Mesenchymal stem cell (in vitro differentiated cells and primary cell): Measurements from ENCODE around the gene ATP8B3.
A peak's percentile ranks its signal among the peaks of the same experiment; 100 is the strongest.

Experiments
- DNase-seq: peaks from one replicate; pipeline ENCODE4 v3.0.0-alpha.2; 2013
- H2AFZ ChIP-seq: one replicate; pipeline ENCODE4 v1.6.1; 2013; ENCODE audit warnings: low read depth, mild to moderate bottlenecking, control low read depth, inconsistent platforms, low read length, moderate library complexity
- H2AK5ac ChIP-seq: 2 replicates; pipeline ENCODE4 v1.6.1; 2013; ENCODE audit warnings: low read length, moderate library complexity, mild to moderate bottlenecking, inconsistent platforms; ENCODE audit not compliant: severe bottlenecking
- H2BK120ac ChIP-seq: one replicate; pipeline ENCODE4 v1.6.1; 2013; ENCODE audit warnings: low read depth, mild to moderate bottlenecking, inconsistent platforms, low read length, moderate library complexity
- H2BK12ac ChIP-seq, 2 experiments: one replicate each; pipeline ENCODE4 v1.6.1; 2013; ENCODE audit warnings: inconsistent platforms in 2 of 2, low read length in 2 of 2, mild to moderate bottlenecking in 2 of 2, moderate library complexity in 2 of 2, control low read depth in 1 of 2
- H2BK15ac ChIP-seq: one replicate; pipeline ENCODE4 v1.6.1; 2013; ENCODE audit warnings: mild to moderate bottlenecking, low read depth, inconsistent platforms; ENCODE audit not compliant: poor library complexity, severe bottlenecking
- H2BK5ac ChIP-seq: 2 replicates; pipeline ENCODE4 v1.6.1; 2013; ENCODE audit warnings: low read depth, mild to moderate bottlenecking, low read length, control low read depth, inconsistent platforms; ENCODE audit not compliant: poor library complexity, severe bottlenecking
- H3K14ac ChIP-seq, 2 experiments: one replicate each; pipeline ENCODE4 v1.6.1; 2013; ENCODE audit warnings: inconsistent platforms in 2 of 2, low read length in 2 of 2, control low read depth in 1 of 2, mild to moderate bottlenecking in 1 of 2, moderate library complexity in 1 of 2
- H3K18ac ChIP-seq, 2 experiments: one replicate each; pipeline ENCODE4 v1.6.1; 2013; ENCODE audit warnings: inconsistent platforms in 2 of 2, low read length in 2 of 2, control low read depth in 1 of 2, low read depth in 1 of 2, mild to moderate bottlenecking in 1 of 2
- H3K23ac ChIP-seq, 2 experiments: one replicate each; pipeline ENCODE4 v1.6.1; 2013; ENCODE audit warnings: inconsistent platforms in 2 of 2, low read length in 2 of 2, mild to moderate bottlenecking in 2 of 2, moderate library complexity in 2 of 2, control low read depth in 1 of 2
- H3K27ac ChIP-seq: 2 replicates; pipeline ENCODE4 v1.5.1; 2013; ENCODE audit warnings: mild to moderate bottlenecking, moderate library complexity, low read length, control low read depth, inconsistent platforms; ENCODE audit not compliant: poor library complexity, severe bottlenecking
- H3K27me3 ChIP-seq, 2 experiments: 2 replicates each; pipeline versions ENCODE4 v1.6.1 to v1.7.0; 2013; ENCODE audit warnings: low read length in 2 of 2, mild to moderate bottlenecking in 2 of 2, moderate library complexity in 2 of 2, control low read depth in 1 of 2, inconsistent platforms in 1 of 2; ENCODE audit not compliant: control insufficient read depth in 1 of 2, insufficient read depth in 1 of 2
- H3K36me3 ChIP-seq, 2 experiments: 2 replicates each; pipeline versions ENCODE4 v1.6.1 to v1.7.0; 2013; ENCODE audit warnings: low read length in 2 of 2, control low read depth in 1 of 2, inconsistent platforms in 1 of 2, low read depth in 1 of 2, mild to moderate bottlenecking in 1 of 2; ENCODE audit not compliant: insufficient read depth in 2 of 2, control insufficient read depth in 1 of 2
- H3K4ac ChIP-seq, 2 experiments: one replicate each; pipeline ENCODE4 v1.6.1; 2013; ENCODE audit warnings: inconsistent platforms in 2 of 2, low read length in 2 of 2, mild to moderate bottlenecking in 2 of 2, moderate library complexity in 2 of 2, control low read depth in 1 of 2, low read depth in 1 of 2
- H3K4me1 ChIP-seq: 2 replicates; pipeline ENCODE4 v1.6.1; 2013; ENCODE audit warnings: low read depth, low read length, control low read depth; ENCODE audit not compliant: control insufficient read depth, insufficient read depth
- H3K4me2 ChIP-seq: 2 replicates; pipeline ENCODE4 v1.6.1; 2013; ENCODE audit warnings: low read length, mild to moderate bottlenecking, inconsistent platforms; ENCODE audit not compliant: poor library complexity, severe bottlenecking
- H3K4me3 ChIP-seq, 2 experiments: 2 replicates each; pipeline versions ENCODE4 v1.5.1 to v1.7.0; 2013; ENCODE audit warnings: low read length in 2 of 2, mild to moderate bottlenecking in 2 of 2, control low read depth in 1 of 2, low read depth in 1 of 2; ENCODE audit not compliant: insufficient read depth in 1 of 2
- H3K79me1 ChIP-seq: replicated peaks from 2 replicates; pipeline ENCODE4 v1.6.1; 2013; ENCODE audit warnings: mild to moderate bottlenecking, control low read depth, low read length, inconsistent platforms; ENCODE audit not compliant: poor library complexity, severe bottlenecking
- H3K9ac ChIP-seq: 2 replicates; pipeline ENCODE4 v1.7.0; 2013; ENCODE audit warnings: mild to moderate bottlenecking, low read length, moderate library complexity
- H3K9me3 ChIP-seq: 2 replicates; pipeline ENCODE4 v1.7.0; 2013; ENCODE audit warnings: mild to moderate bottlenecking, low read length; ENCODE audit not compliant: control insufficient read depth
- H4K8ac ChIP-seq: one replicate; pipeline ENCODE4 v1.6.1; 2013; ENCODE audit warnings: inconsistent platforms, mild to moderate bottlenecking, low read length, moderate library complexity
- H4K91ac ChIP-seq: one replicate; pipeline ENCODE4 v1.6.1; 2013; ENCODE audit warnings: mild to moderate bottlenecking, low read length, inconsistent platforms
- WGBS: methylation state at CpG from one replicate; pipeline ENCODE4 v1.1.7; 2013; ENCODE audit warnings: mixed read lengths; 5-methylcytosine and 5-hydroxymethylcytosine counted together

ATP8B3 gene

GRCh38 chr19:1860042-1860775, 48.1 kb upstream of the ATP8B3 start:
- H3K14ac ChIP-seq: no peak overlapping the region
- peaks cover 69% of the 10 kb centered on the region for H3K4me1 ChIP-seq
- no peak overlapping the region for H2BK15ac ChIP-seq
- no peak overlapping the region for H2AFZ ChIP-seq
- H4K8ac ChIP-seq: no peak overlapping the region
- peak overlapping the region in 1 of 2 experiments; percentile 97 for H3K23ac ChIP-seq
- no peak overlapping the region for H2AK5ac ChIP-seq
- H2BK5ac ChIP-seq: no peak overlapping the region
- no peaks in the 10 kb centered on the region for H3K9me3 ChIP-seq
- 17% methylated on average over 27 of the region's 32 CpGs for WGBS
- H3K4me3 ChIP-seq: peak overlapping the region; percentile 23 to 85
- H3K18ac ChIP-seq: peak overlapping the region in 1 of 2 experiments; percentile 72
- no peak overlapping the region for H3K4ac ChIP-seq
- H3K79me1 ChIP-seq: peaks cover 3% of the 10 kb centered on the region
- H3K4me2 ChIP-seq: peak overlapping the region; percentile 64
- peak; percentile 90 for DNase-seq
- no peak overlapping the region for H3K27ac ChIP-seq
- no peak overlapping the region for H2BK120ac ChIP-seq
- H4K91ac ChIP-seq: no peak overlapping the region
- peaks cover 0 to 7% of the 10 kb centered on the region in 2 experiments for H3K36me3 ChIP-seq
- peak overlapping the region in 1 of 2 experiments; percentile 21 for H2BK12ac ChIP-seq
- H3K9ac ChIP-seq: peak overlapping the region; percentile 91
- no peaks in the 10 kb centered on the region for H3K27me3 ChIP-seq

DNA sequence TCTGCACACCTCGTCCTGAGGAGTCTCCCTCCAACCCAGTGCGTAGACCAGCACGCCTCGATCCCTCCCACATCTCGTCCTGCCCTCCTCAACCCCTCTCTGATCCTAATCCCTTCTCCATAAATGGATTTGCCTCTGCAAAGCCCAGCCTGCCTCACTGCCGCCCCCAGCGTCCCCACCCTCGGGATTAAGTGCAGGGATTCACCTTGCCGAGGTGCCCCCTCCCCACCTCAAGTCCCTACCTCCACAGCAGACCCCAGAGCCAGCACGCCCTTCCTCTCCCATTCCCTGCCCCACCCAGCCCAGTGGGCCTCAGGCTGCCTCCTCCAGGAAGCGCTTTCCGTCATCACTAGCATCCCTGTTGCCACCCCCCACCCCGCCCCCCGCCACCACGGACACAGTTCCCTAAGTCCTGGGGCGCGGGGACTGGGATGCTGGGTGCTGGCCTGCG, 47.3 kb upstream of the ATP8B3 start:
- Histone ChIP-seq H3K4me2 (peak overlapping the region; percentile 47), H3K4me3 (peak overlapping the region in 1 of 2 experiments; percentile 56), H3K4ac (no peak overlapping the region), H3K4me1 (peaks cover 73% of the 10 kb centered on the region), H3K23ac (peak overlapping the region in 1 of 2 experiments; percentile 57), H2BK12ac (peak overlapping the region; percentile 8 to 69), H2BK120ac (peak overlapping the region; percentile 50), H3K79me1 (peaks cover 2% of the 10 kb centered on the region), H2BK15ac (no peak overlapping the region), H3K9ac (peak overlapping the region; percentile 91), H3K27me3 (no peaks in the 10 kb centered on the region), H3K18ac (peak overlapping the region; percentile 29 to 63), H2AFZ (no peak overlapping the region), H3K9me3 (no peaks in the 10 kb centered on the region), H2BK5ac (no peak overlapping the region), H4K91ac (peak overlapping the region; percentile 34), H3K27ac (no peak overlapping the region), H4K8ac (peak overlapping the region; percentile 41), H3K14ac (peak overlapping the region in 1 of 2 experiments; percentile 19), H3K36me3 (peaks cover 0 to 10% of the 10 kb centered on the region in 2 experiments), H2AK5ac (peak overlapping the region; percentile 4)
- WGBS: 56% methylated on average over 14 of the region's 18 CpGs
- no peak for DNase-seq

GRCh38 chr19:1858412-1859081, 46.5 kb upstream of the ATP8B3 start:
- Histone ChIP-seq H2AK5ac (no peak overlapping the region), H3K14ac (no peak overlapping the region), H4K8ac (no peak overlapping the region), H2BK120ac (no peak overlapping the region), H3K4me2 (no peak overlapping the region), H4K91ac (no peak overlapping the region), H3K23ac (peak overlapping the region in 1 of 2 experiments; percentile 77), H3K36me3 (peaks cover 0 to 17% of the 10 kb centered on the region in 2 experiments), H3K4ac (no peak overlapping the region), H2BK12ac (peak overlapping the region in 1 of 2 experiments; percentile 61), H3K4me3 (no peak overlapping the region), H2BK5ac (no peak overlapping the region), H3K4me1 (peaks cover 80% of the 10 kb centered on the region), H3K27me3 (no peaks in the 10 kb centered on the region), H3K18ac (peak overlapping the region in 1 of 2 experiments; percentile 63), H3K27ac (no peak overlapping the region), H3K9ac (no peak overlapping the region), H3K9me3 (no peaks in the 10 kb centered on the region), H2AFZ (no peak overlapping the region), H2BK15ac (peak overlapping the region; percentile 44), H3K79me1 (peaks cover 2% of the 10 kb centered on the region)
- no peak for DNase-seq
- WGBS: 85% methylated on average over 9 of the region's 10 CpGs
